ENCODE measurements around the gene NDST3.

GRCh38 chr4:118114720-118115119 lies 80.4 kb downstream of the NDST3 start:
- TF ChIP-seq CTCF (IDR thresholded peaks at IDR 0.05): no peak
- TF ChIP-seq POLR2A (IDR thresholded peaks at IDR 0.05; ENCODE audit: low read depth): no peak
- no peak for TF ChIP-seq EP300 (IDR thresholded peaks at IDR 0.05)
- no peak for TF ChIP-seq POLR2AphosphoS5 (IDR thresholded peaks at IDR 0.05)

All from esophagus muscularis mucosa (tissue), 4 donors.